HG02588 (cell line): Measurements from ENCODE around the gene CXorf65.

Experiments
- ATAC-seq: cut with Tn5 transposase; IDR thresholded peaks from one replicate; pipeline ENCODE4 v1.9.1; 2021; ENCODE audit warnings: mild to moderate bottlenecking, moderate library complexity; ENCODE audit not compliant: unreplicated experiment

The CXorf65 gene

GRCh38 chrX:71068044-71068918 is 38.3 kb downstream of the CXorf65 start, which contains the start of gene SNX12:
TSS of gene SNX12 (minus strand) at chrX:71068334. CDS start at chrX:71068306, 28 bp downstream.
- ATAC-seq = peak; percentile 95

GRCh38 chrX:71067712-71068043 is 38.9 kb downstream of the CXorf65 start:
- no peak for ATAC-seq

- no peak for ATAC-seq
Measured at GRCh38 chrX:71067089-71067488, 39.5 kb downstream of the CXorf65 start.

- ATAC-seq = no peak
Measured at GRCh38 chrX:71060127-71060526, 46.4 kb downstream of the CXorf65 start.

- ATAC-seq = no peak
Measured at GRCh38 chrX:71057848-71058530, 48.6 kb downstream of the CXorf65 start.

- ATAC-seq = no peak
Measured at GRCh38 chrX:71056867-71057266, 49.7 kb downstream of the CXorf65 start.
